HepG2 (cell line): Measurements from ENCODE around the gene TRA2B. TPM values are rescaled to one million over a fixed set of nuclear protein-coding genes. Genes with fewer than 3 reads are reported as not detected.

ENCODE experiments used
- FOXA1 ChIP-seq, 2 experiments: fragments of 450-650 bp in 1 of 2; sonication (generic) in 1 of 2; formaldehyde crosslinking in 1 of 2; IDR thresholded peaks; 2 replicates each; pipeline versions ENCODE4 v1.4.0 to v1.6.1; 2016 to 2020; ENCODE audit warnings: missing genetic modification reagents in 1 of 2
- HNRNPL ChIP-seq: fragments of 200-400 bp; formaldehyde crosslinking; IDR thresholded peaks from 2 replicates; pipeline ENCODE4 v1.6.1; 2017; ENCODE audit warnings: mild to moderate bottlenecking, low read depth, low read length
- KAT2B ChIP-seq: fragments of 150-350 bp; IDR thresholded peaks from 2 replicates; pipeline ENCODE4 v1.6.1; 2014; ENCODE audit warnings: low read depth, low read length, borderline replicate concordance
- NCOR1 ChIP-seq: fragments of 200-600 bp; sonication (generic); IDR thresholded peaks from 2 replicates; pipeline ENCODE4 v1.7.0; 2017; ENCODE audit warnings: antibody characterized with exemption, low read length, borderline replicate concordance
- SIX1 ChIP-seq: sonication (generic); formaldehyde crosslinking; IDR thresholded peaks from 2 replicates; pipeline ENCODE4 v1.4.0; 2020; ENCODE audit warnings: missing genetic modification reagents, borderline replicate concordance
- TOPORS ChIP-seq: sonication (generic); formaldehyde crosslinking; IDR thresholded peaks from 2 replicates; pipeline ENCODE4 v1.8.0; 2023; ENCODE audit warnings: mild to moderate bottlenecking, missing genetic modification reagents
- ZBTB7B ChIP-seq: sonication (generic); formaldehyde crosslinking; IDR thresholded peaks from 2 replicates; pipeline ENCODE4 v1.4.0; 2020; ENCODE audit warnings: missing genetic modification reagents
- ZNF20 ChIP-seq: sonication (generic); formaldehyde crosslinking; IDR thresholded peaks from 2 replicates; pipeline ENCODE4 v1.4.0; 2020; ENCODE audit warnings: mild to moderate bottlenecking, moderate library complexity, missing genetic modification reagents
- ZNF329 ChIP-seq: sonication (generic); formaldehyde crosslinking; IDR thresholded peaks from 2 replicates; pipeline ENCODE4 v1.9.0; 2021; ENCODE audit warnings: low read depth, mild to moderate bottlenecking, missing genetic modification reagents
- ZNF552 ChIP-seq: sonication (generic); formaldehyde crosslinking; IDR thresholded peaks from 2 replicates; pipeline ENCODE4 v1.9.0; 2022; ENCODE audit warnings: missing genetic modification reagents, mild to moderate bottlenecking, borderline replicate concordance
- polyA plus RNA-seq, 8 experiments: library from polyadenylated mRNA; depleted of rRNA in 3 of 8; stranded (reverse) in 7 of 8; unstranded in 1 of 8; fragments of >200 nt; fragmentation: Illumina TruSeq in 4 of 8; extraction: Trizol in 4 of 8; gene quantifications; 2 replicates each; pipeline versions ENCODE4 v1.2.1 to v1.2.3, GENCODE V29; 2011 to 2016; ENCODE audit warnings: low read depth in 4 of 8, missing spikeins in 1 of 8, mixed read lengths in 1 of 8; ENCODE audit not compliant: insufficient read depth in 1 of 8
- total RNA-seq, 5 experiments: library from RNA; depleted of rRNA; stranded (reverse); fragments of >200 nt; fragmentation: Illumina TruSeq; extraction: Trizol; gene quantifications; 2 replicates each; pipeline ENCODE4 v1.2.3, GENCODE V29; 2016; ENCODE audit warnings: low read depth in 1 of 5
- TF ChIP-seq, protein P1 (sequence below): sonication (generic); formaldehyde crosslinking; conservative IDR thresholded peaks from 2 replicates; pipeline ENCODE4 v1.8.0; 2022; ENCODE audit warnings: missing genetic modification reagents
- TF ChIP-seq, protein P2 (sequence below): IDR thresholded peaks from 2 replicates; pipeline ENCODE4 v1.6.1; 2016; ENCODE audit warnings: low read depth, control low read depth
- TF ChIP-seq, protein P3 (sequence below): sonication (generic); formaldehyde crosslinking; IDR thresholded peaks from 2 replicates; pipeline ENCODE4 v1.5.1; 2020; ENCODE audit warnings: missing genetic modification reagents, mild to moderate bottlenecking, borderline replicate concordance
- TF ChIP-seq, protein P4 (sequence below): sonication (generic); formaldehyde crosslinking; IDR thresholded peaks from 2 replicates; pipeline ENCODE4 v1.5.1; 2020; ENCODE audit warnings: mild to moderate bottlenecking, missing genetic modification reagents, moderate library complexity
- TF ChIP-seq, protein P5 (sequence below): sonication (generic); formaldehyde crosslinking; IDR thresholded peaks from 2 replicates; pipeline ENCODE4 v1.4.0; 2020; ENCODE audit warnings: mild to moderate bottlenecking, missing genetic modification reagents
- TF ChIP-seq, protein P6 (sequence below), 2 experiments: fragments of 450-650 bp in 1 of 2; sonication (generic) in 1 of 2; formaldehyde crosslinking; IDR thresholded peaks; 2 replicates each; pipeline versions ENCODE4 v1.5.0 to v1.8.0; 2020 to 2022; ENCODE audit warnings: mild to moderate bottlenecking in 1 of 2, missing genetic modification reagents in 1 of 2

The TRA2B gene
- total and polyA plus RNA-seq, 2 of the 13 experiments (the other 11 are each of a cell fraction or from before 2014, with no cell fraction given), result 105 to 241 TPM

DNA sequence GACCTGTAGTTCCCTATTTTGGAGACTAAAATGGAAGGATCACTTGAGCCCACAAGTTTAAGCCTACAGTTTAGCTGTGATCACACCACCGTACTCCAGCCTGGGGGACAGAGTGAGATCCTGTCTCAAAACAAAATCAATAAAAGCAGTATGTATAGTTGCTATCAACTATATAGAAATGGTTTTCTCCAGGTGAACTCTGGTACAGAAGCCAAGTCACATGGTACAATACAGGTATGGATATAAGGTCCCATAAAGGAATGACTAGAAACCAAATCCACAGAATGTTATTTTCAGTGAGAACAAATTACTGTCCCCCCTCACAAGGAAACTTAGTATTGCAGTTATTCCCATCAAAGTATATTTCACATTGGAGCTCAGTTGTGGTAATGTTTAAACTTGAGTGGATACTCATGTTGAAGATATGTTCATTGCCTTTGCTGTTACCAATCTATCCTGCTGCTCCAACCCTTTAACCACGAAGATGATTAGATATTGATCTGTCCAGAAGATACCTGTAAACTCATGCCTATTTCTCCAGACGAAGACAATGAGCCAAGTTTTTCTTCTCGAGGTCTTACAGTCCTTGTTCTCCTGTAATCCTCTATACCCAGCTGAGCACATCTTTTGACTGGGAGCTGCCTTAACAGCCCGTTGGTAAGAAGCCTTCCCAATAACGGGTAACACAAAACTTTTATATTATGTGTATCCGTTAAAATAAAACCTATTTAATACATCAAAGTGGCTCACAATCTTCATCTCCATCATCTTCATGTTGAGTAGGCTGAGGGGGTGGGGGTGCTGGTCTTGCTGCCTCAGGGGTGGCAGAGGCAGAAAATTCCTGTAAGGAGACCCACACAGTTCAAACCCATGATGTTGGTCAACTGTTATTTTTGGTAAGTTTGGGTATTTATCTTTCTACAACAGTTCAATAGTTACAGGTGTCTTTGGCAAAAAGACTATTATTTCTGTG is 24.6 kb downstream of the TRA2B start (continued):
- no peak for TF ChIP-seq SIX1 (CRISPR knock-in tag)
- TF ChIP-seq, protein P1, sequence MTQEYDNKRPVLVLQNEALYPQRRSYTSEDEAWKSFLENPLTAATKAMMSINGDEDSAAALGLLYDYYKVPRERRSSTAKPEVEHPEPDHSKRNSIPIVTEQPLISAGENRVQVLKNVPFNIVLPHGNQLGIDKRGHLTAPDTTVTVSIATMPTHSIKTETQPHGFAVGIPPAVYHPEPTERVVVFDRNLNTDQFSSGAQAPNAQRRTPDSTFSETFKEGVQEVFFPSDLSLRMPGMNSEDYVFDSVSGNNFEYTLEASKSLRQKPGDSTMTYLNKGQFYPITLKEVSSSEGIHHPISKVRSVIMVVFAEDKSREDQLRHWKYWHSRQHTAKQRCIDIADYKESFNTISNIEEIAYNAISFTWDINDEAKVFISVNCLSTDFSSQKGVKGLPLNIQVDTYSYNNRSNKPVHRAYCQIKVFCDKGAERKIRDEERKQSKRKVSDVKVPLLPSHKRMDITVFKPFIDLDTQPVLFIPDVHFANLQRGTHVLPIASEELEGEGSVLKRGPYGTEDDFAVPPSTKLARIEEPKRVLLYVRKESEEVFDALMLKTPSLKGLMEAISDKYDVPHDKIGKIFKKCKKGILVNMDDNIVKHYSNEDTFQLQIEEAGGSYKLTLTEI (CRISPR knock-in tag), result no peak
- TF ChIP-seq, protein P2, sequence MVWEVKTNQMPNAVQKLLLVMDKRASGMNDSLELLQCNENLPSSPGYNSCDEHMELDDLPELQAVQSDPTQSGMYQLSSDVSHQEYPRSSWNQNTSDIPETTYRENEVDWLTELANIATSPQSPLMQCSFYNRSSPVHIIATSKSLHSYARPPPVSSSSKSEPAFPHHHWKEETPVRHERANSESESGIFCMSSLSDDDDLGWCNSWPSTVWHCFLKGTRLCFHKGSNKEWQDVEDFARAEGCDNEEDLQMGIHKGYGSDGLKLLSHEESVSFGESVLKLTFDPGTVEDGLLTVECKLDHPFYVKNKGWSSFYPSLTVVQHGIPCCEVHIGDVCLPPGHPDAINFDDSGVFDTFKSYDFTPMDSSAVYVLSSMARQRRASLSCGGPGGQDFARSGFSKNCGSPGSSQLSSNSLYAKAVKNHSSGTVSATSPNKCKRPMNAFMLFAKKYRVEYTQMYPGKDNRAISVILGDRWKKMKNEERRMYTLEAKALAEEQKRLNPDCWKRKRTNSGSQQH, result no peak
- TF ChIP-seq, protein P3, sequence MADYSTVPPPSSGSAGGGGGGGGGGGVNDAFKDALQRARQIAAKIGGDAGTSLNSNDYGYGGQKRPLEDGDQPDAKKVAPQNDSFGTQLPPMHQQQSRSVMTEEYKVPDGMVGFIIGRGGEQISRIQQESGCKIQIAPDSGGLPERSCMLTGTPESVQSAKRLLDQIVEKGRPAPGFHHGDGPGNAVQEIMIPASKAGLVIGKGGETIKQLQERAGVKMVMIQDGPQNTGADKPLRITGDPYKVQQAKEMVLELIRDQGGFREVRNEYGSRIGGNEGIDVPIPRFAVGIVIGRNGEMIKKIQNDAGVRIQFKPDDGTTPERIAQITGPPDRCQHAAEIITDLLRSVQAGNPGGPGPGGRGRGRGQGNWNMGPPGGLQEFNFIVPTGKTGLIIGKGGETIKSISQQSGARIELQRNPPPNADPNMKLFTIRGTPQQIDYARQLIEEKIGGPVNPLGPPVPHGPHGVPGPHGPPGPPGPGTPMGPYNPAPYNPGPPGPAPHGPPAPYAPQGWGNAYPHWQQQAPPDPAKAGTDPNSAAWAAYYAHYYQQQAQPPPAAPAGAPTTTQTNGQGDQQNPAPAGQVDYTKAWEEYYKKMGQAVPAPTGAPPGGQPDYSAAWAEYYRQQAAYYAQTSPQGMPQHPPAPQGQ (CRISPR knock-in tag), result no peak
- no peak for TF ChIP-seq FOXA1 (IDR thresholded peaks at IDR 0.05)
- no peak for TF ChIP-seq FOXA1 (CRISPR knock-in tag; IDR thresholded peaks at IDR 0.05)
- no peak for TF ChIP-seq NCOR1
- no peak for TF ChIP-seq ZNF329 (CRISPR knock-in tag)
- TF ChIP-seq TOPORS (CRISPR knock-in tag), result no peak
- no peak for TF ChIP-seq HNRNPL
- TF ChIP-seq KAT2B, result no peak
- no peak for TF ChIP-seq ZNF20 (CRISPR knock-in tag)
- TF ChIP-seq, protein P4, sequence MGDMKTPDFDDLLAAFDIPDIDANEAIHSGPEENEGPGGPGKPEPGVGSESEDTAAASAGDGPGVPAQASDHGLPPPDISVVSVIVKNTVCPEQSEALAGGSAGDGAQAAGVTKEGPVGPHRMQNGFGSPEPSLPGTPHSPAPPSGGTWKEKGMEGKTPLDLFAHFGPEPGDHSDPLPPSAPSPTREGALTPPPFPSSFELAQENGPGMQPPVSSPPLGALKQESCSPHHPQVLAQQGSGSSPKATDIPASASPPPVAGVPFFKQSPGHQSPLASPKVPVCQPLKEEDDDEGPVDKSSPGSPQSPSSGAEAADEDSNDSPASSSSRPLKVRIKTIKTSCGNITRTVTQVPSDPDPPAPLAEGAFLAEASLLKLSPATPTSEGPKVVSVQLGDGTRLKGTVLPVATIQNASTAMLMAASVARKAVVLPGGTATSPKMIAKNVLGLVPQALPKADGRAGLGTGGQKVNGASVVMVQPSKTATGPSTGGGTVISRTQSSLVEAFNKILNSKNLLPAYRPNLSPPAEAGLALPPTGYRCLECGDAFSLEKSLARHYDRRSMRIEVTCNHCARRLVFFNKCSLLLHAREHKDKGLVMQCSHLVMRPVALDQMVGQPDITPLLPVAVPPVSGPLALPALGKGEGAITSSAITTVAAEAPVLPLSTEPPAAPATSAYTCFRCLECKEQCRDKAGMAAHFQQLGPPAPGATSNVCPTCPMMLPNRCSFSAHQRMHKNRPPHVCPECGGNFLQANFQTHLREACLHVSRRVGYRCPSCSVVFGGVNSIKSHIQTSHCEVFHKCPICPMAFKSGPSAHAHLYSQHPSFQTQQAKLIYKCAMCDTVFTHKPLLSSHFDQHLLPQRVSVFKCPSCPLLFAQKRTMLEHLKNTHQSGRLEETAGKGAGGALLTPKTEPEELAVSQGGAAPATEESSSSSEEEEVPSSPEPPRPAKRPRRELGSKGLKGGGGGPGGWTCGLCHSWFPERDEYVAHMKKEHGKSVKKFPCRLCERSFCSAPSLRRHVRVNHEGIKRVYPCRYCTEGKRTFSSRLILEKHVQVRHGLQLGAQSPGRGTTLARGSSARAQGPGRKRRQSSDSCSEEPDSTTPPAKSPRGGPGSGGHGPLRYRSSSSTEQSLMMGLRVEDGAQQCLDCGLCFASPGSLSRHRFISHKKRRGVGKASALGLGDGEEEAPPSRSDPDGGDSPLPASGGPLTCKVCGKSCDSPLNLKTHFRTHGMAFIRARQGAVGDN (CRISPR knock-in tag), result no peak
- TF ChIP-seq ZNF552 (CRISPR knock-in tag), result no peak
- no peak for TF ChIP-seq ZBTB7B (CRISPR knock-in tag)
- TF ChIP-seq, protein P5, sequence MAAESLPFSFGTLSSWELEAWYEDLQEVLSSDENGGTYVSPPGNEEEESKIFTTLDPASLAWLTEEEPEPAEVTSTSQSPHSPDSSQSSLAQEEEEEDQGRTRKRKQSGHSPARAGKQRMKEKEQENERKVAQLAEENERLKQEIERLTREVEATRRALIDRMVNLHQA (CRISPR knock-in tag), result no peak
- TF ChIP-seq, protein P6, sequence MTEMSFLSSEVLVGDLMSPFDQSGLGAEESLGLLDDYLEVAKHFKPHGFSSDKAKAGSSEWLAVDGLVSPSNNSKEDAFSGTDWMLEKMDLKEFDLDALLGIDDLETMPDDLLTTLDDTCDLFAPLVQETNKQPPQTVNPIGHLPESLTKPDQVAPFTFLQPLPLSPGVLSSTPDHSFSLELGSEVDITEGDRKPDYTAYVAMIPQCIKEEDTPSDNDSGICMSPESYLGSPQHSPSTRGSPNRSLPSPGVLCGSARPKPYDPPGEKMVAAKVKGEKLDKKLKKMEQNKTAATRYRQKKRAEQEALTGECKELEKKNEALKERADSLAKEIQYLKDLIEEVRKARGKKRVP (CRISPR knock-in tag; IDR thresholded peaks at IDR 0.05), result 0 out of 4 replicates have a peak, but pooled peaks of 1 of the 2 experiments have one; percentile 9
